ENCODE data around the gene SNX27. TPM values are rescaled to one million over a fixed set of nuclear protein-coding genes. Genes with fewer than 3 reads are reported as not detected.
"Not testable (repeated sequence)": the region's sequence is repeated elsewhere in the genome, so short reads cannot be mapped to it uniquely, and the experiment has no call there.

SNX27 gene
- total and polyA plus RNA-seq, 12 donors = 6.0 to 46.7 (median 24.1) TPM

- H3K27me3 ChIP-seq = no peaks in the 10 kb centered on the region
- H3K9me3 ChIP-seq (replicated peaks in 1 of 3) = no peaks in the 10 kb centered on the region
- TF ChIP-seq POLR2A (IDR thresholded peaks at IDR 0.05) = no peak
- no peak for TF ChIP-seq CTCF (IDR thresholded peaks at IDR 0.05)
- 62 to 69% (median 66%) methylated on average over 4 of the region's 4 CpGs for WGBS, 4 donors
- intact Hi-C loops (cut with DNase I) = no loop called here
- H3K4me1 ChIP-seq (replicated peaks in 1 of 2) = peaks cover 18 to 71% of the 10 kb centered on the region in 2 donors
- H3K4me3 ChIP-seq = no peak overlapping the region
- no peaks in the 10 kb centered on the region for H3K36me3 ChIP-seq (replicated peaks in 1 of 2)
- no peak overlapping the region for H3K27ac ChIP-seq
- DNase-seq = no peak
Measured at GRCh38 chr1:151615711-151616504, 4.1 kb downstream of the SNX27 start.

- H3K4me1 ChIP-seq (replicated peaks in 1 of 2) = peaks cover 24 to 75% of the 10 kb centered on the region in 2 donors
- 53 to 67% (median 62%) methylated on average over 3 of the region's 3 CpGs for WGBS, 4 donors
- no peak for TF ChIP-seq CTCF (IDR thresholded peaks at IDR 0.05)
- H3K9me3 ChIP-seq (replicated peaks in 1 of 3) = no peaks in the 10 kb centered on the region
- no peak overlapping the region for H3K4me3 ChIP-seq
- intact Hi-C loops (cut with DNase I) = no loop called here
- H3K36me3 ChIP-seq (replicated peaks in 1 of 2) = no peaks in the 10 kb centered on the region
- H3K27ac ChIP-seq = no peak overlapping the region
- H3K27me3 ChIP-seq = no peaks in the 10 kb centered on the region
- no peak for DNase-seq
Measured at GRCh38 chr1:151616505-151616849, 4.6 kb downstream of the SNX27 start.

- no peak for TF ChIP-seq POLR2A (IDR thresholded peaks at IDR 0.05)
- H3K27me3 ChIP-seq = no peaks in the 10 kb centered on the region
- H3K4me1 ChIP-seq (replicated peaks in 1 of 2) = peaks cover 27 to 82% of the 10 kb centered on the region in 2 donors
- H3K9me3 ChIP-seq (replicated peaks in 1 of 3) = no peaks in the 10 kb centered on the region
- WGBS, 4 donors = 86 to 91% (median 86%) methylated on average over 3 of the region's 3 CpGs
- DNase-seq = no peak
- intact Hi-C loops (cut with DNase I) = no loop called here
- H3K36me3 ChIP-seq (replicated peaks in 1 of 2) = no peaks in the 10 kb centered on the region
- H3K27ac ChIP-seq = no peak overlapping the region
- H3K4me3 ChIP-seq = no peak overlapping the region
Measured at GRCh38 chr1:151618003-151618402, 6.2 kb downstream of the SNX27 start.

GRCh38 chr1:151618470-151618869 is 6.6 kb downstream of the SNX27 start:
- Histone ChIP-seq H3K9me3 (replicated peaks in 1 of 3) (no peaks in the 10 kb centered on the region), H3K36me3 (replicated peaks in 1 of 2) (no peaks in the 10 kb centered on the region), H3K27me3 (no peaks in the 10 kb centered on the region), H3K4me1 (replicated peaks in 1 of 2) (peaks cover 22 to 77% of the 10 kb centered on the region in 2 donors), H3K4me3 (no peak overlapping the region), H3K27ac (no peak overlapping the region)
- TF ChIP-seq CTCF (IDR thresholded peaks at IDR 0.05) (no peak), POLR2A (IDR thresholded peaks at IDR 0.05) (no peak)
- no peak for DNase-seq
- intact Hi-C loops (cut with DNase I) = no loop called here

- H3K27me3 ChIP-seq; H3K36me3 ChIP-seq (replicated peaks in 1 of 2); H3K9me3 ChIP-seq (replicated peaks in 1 of 3); DNase-seq; H3K4me3 ChIP-seq; intact Hi-C loops (cut with DNase I): not testable (repeated sequence)
- peaks cover 18 to 72% of the 10 kb centered on the region in 2 donors for H3K4me1 ChIP-seq (replicated peaks in 1 of 2)
- WGBS, 4 donors = 85 to 95% (median 90%) methylated on average over 6 of the region's 6 CpGs
- peak overlapping the region in 1 of 5 donors; percentile 8 for H3K27ac ChIP-seq
Measured at GRCh38 chr1:151618996-151619395, 7.1 kb downstream of the SNX27 start.
